ENCODE results near the gene NDUFAF2.
"Not testable (repeated sequence)": the region's sequence is repeated elsewhere in the genome, so short reads cannot be mapped to it uniquely, and the experiment has no call there.

GRCh38 chr5:61187826-61188225 lies 242.8 kb downstream of the NDUFAF2 start:
- not testable (repeated sequence) for TF ChIP-seq CTCF (IDR thresholded peaks at IDR 0.05); ZFX (IDR thresholded peaks at IDR 0.05; ENCODE audit: borderline replicate concordance)

All from 22Rv1 (cell line).